Trophoblast cell (in vitro differentiated cells and primary cell): Measurements from ENCODE around the gene LHX6.

Experiments used
- DNase-seq, 2 donors: peaks; one replicate each; pipeline ENCODE4 v3.0.0-alpha.2; 2016
- H2AFZ ChIP-seq: 2 replicates; pipeline ENCODE4 v1.6.1; 2013; ENCODE audit warnings: low read length, moderate library complexity, mild to moderate bottlenecking; ENCODE audit not compliant: insufficient read depth, poor library complexity
- H2AK5ac ChIP-seq: 2 replicates; pipeline ENCODE4 v1.6.1; 2013; ENCODE audit warnings: mild to moderate bottlenecking, low read length
- H2BK120ac ChIP-seq: 2 replicates; pipeline ENCODE4 v1.6.1; 2013; ENCODE audit warnings: low read length, mild to moderate bottlenecking, moderate library complexity; ENCODE audit not compliant: insufficient read depth, poor library complexity
- H2BK12ac ChIP-seq: 2 replicates; pipeline ENCODE4 v1.6.1; 2013; ENCODE audit warnings: mild to moderate bottlenecking, low read length, moderate library complexity
- H2BK5ac ChIP-seq: 2 replicates; pipeline ENCODE4 v1.6.1; 2013; ENCODE audit warnings: low read length, low read depth, moderate library complexity, mild to moderate bottlenecking; ENCODE audit not compliant: poor library complexity
- H3K14ac ChIP-seq: 2 replicates; pipeline ENCODE4 v1.6.1; 2013; ENCODE audit warnings: mild to moderate bottlenecking, low read length
- H3K18ac ChIP-seq: 2 replicates; pipeline ENCODE4 v1.6.1; 2013; ENCODE audit warnings: mild to moderate bottlenecking, low read length
- H3K23ac ChIP-seq: 2 replicates; pipeline ENCODE4 v1.6.1; 2013; ENCODE audit warnings: low read length
- H3K27ac ChIP-seq: 2 replicates; pipeline ENCODE4 v1.5.1; 2013; ENCODE audit warnings: low read depth, mild to moderate bottlenecking, inconsistent platforms, low read length, moderate library complexity
- H3K27me3 ChIP-seq: 2 replicates; pipeline ENCODE4 v1.6.1; 2013; ENCODE audit warnings: inconsistent platforms, mild to moderate bottlenecking, low read length, moderate library complexity; ENCODE audit not compliant: insufficient read depth
- H3K36me3 ChIP-seq, 2 experiments: 1 replicate in 1 of 2; 2 replicates in 1 of 2; pipeline ENCODE4 v1.6.1; 2013; ENCODE audit warnings: low read length in 2 of 2, mild to moderate bottlenecking in 2 of 2, moderate library complexity in 1 of 2; ENCODE audit not compliant: insufficient read depth in 2 of 2, control insufficient read depth in 1 of 2
- H3K4ac ChIP-seq: 2 replicates; pipeline ENCODE4 v1.6.1; 2013; ENCODE audit warnings: low read depth, mild to moderate bottlenecking, low read length, moderate library complexity
- H3K4me1 ChIP-seq, 2 experiments: 1 replicate in 1 of 2; 2 replicates in 1 of 2; pipeline ENCODE4 v1.6.1; 2013; ENCODE audit warnings: low read length in 2 of 2, mild to moderate bottlenecking in 2 of 2, moderate library complexity in 1 of 2; ENCODE audit not compliant: insufficient read depth in 2 of 2, control insufficient read depth in 1 of 2
- H3K4me2 ChIP-seq: 2 replicates; pipeline ENCODE4 v1.6.1; 2013; ENCODE audit warnings: inconsistent platforms, mild to moderate bottlenecking, low read length, moderate library complexity
- H3K4me3 ChIP-seq: 2 replicates; pipeline ENCODE4 v1.5.1; 2013; ENCODE audit warnings: mild to moderate bottlenecking, low read depth, low read length, inconsistent platforms
- H3K79me1 ChIP-seq: one replicate; pipeline ENCODE4 v1.6.1; 2013; ENCODE audit warnings: low read length
- H3K79me2 ChIP-seq: 2 replicates; pipeline ENCODE4 v1.6.1; 2013; ENCODE audit warnings: low read length, mild to moderate bottlenecking; ENCODE audit not compliant: control insufficient read depth, insufficient read depth, poor library complexity
- H3K9ac ChIP-seq: 2 replicates; pipeline ENCODE4 v1.6.1; 2013; ENCODE audit warnings: mild to moderate bottlenecking, low read length
- H3K9me3 ChIP-seq: 2 replicates; pipeline ENCODE4 v1.6.1; 2013; ENCODE audit warnings: low read depth, mild to moderate bottlenecking, control low read depth, inconsistent platforms, low read length; ENCODE audit not compliant: insufficient read depth
- H4K12ac ChIP-seq: 2 replicates; pipeline ENCODE4 v1.6.1; 2013; ENCODE audit warnings: low read depth, mild to moderate bottlenecking, low read length, moderate library complexity
- H4K8ac ChIP-seq: 2 replicates; pipeline ENCODE4 v1.6.1; 2013; ENCODE audit warnings: low read depth, mild to moderate bottlenecking, low read length, moderate library complexity
- H4K91ac ChIP-seq: one replicate; pipeline ENCODE4 v1.6.1; 2013; ENCODE audit warnings: low read depth, mild to moderate bottlenecking, low read length, moderate library complexity
- WGBS: extraction: QIAGEN DNeasy Blood & Tissue Kit; methylation state at CpG from one replicate; pipeline ENCODE4 v1.1.7; 2013; ENCODE audit warnings: missing lambda C conversion rate; ENCODE audit not compliant: insufficient read length, insufficient coverage; ENCODE audit errors: extremely low coverage; 5-methylcytosine and 5-hydroxymethylcytosine counted together

LHX6 gene

DNA sequence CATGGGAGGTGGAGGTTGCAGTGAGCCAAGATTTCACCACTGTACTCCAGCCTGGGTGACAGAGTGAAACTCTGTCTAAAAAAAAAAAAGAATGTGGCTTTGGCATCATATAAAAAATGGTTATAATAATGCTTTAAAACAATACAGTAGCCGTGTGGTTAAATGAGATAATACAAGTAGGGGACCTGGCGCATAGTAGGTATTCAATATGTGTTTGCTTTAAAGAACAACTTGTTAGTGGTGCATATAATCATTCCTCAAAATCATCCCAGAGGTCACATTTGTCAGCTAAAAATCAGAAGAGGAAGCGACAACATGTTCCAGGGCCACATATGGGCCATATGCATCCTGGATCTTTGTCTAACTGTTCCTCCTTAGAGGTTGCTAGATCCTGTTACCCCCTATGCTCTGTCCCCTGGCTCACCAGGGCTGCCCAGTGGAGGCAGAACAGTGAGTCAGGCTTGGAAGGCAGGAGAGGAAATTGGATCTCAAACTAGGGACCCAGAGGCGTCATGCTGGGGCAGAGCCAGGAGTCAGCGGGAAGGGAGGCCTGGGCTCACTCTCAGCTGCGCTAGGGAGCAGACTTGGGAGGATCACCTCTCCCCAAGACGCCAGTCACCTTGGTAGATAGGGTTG, 27.7 kb downstream of the LHX6 start:
- H3K27me3 ChIP-seq = no peaks in the 10 kb centered on the region
- no peaks in the 10 kb centered on the region for H3K79me2 ChIP-seq
- no peaks in the 10 kb centered on the region for H3K36me3 ChIP-seq
- no peak overlapping the region for H4K8ac ChIP-seq
- no peak overlapping the region for H3K4ac ChIP-seq
- no peaks in the 10 kb centered on the region for H3K79me1 ChIP-seq
- H2BK120ac ChIP-seq = no peak overlapping the region
- no peak overlapping the region for H4K12ac ChIP-seq
- no peaks in the 10 kb centered on the region for H3K9me3 ChIP-seq
- no peak overlapping the region for H4K91ac ChIP-seq
- no peak overlapping the region for H2BK5ac ChIP-seq
- no peak overlapping the region for H2BK12ac ChIP-seq
- no peak overlapping the region for H3K18ac ChIP-seq
- WGBS = no CpG with 5 or more reads among the region's 7 CpGs
- no peak overlapping the region for H3K4me2 ChIP-seq
- H3K4me1 ChIP-seq = no peaks in the 10 kb centered on the region
- H2AK5ac ChIP-seq = no peak overlapping the region
- H3K27ac ChIP-seq = no peak overlapping the region
- H3K23ac ChIP-seq = no peak overlapping the region
- H3K4me3 ChIP-seq = peak overlapping the region; percentile 27
- H3K14ac ChIP-seq = no peak overlapping the region
- no peak overlapping the region for H3K9ac ChIP-seq
- no peak for DNase-seq
- H2AFZ ChIP-seq = no peak overlapping the region

DNA sequence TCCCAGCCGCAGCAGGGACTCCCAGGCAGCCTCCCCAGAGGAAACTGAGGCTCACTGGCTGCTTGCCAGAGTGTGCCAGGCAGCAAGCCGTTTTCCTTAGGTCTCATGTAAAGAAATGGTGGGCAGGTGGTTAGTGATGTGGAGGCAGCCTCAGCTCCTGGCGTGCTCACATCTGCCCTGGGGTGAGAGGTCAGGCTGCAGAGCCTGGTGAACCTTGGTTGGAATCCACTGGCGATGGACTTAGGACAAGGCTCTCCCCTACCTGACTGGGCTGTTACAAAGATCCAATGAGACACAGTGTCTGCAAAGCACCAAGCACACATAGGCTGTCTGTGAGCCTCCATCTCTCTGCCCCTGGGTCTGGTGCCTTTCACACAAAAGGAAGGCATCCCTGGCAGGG, 30.9 kb downstream of the LHX6 start:
- Histone ChIP-seq H3K79me2 (no peaks in the 10 kb centered on the region), H4K91ac (no peak overlapping the region), H3K27ac (no peak overlapping the region), H3K4me3 (no peak overlapping the region), H3K9ac (no peak overlapping the region), H3K4me2 (no peak overlapping the region), H3K4me1 (no peaks in the 10 kb centered on the region), H2BK12ac (no peak overlapping the region), H3K79me1 (no peaks in the 10 kb centered on the region), H3K4ac (no peak overlapping the region), H4K12ac (no peak overlapping the region), H3K23ac (no peak overlapping the region), H3K27me3 (no peaks in the 10 kb centered on the region), H3K18ac (no peak overlapping the region), H4K8ac (no peak overlapping the region), H2AFZ (no peak overlapping the region), H3K36me3 (no peaks in the 10 kb centered on the region), H3K14ac (no peak overlapping the region), H2AK5ac (no peak overlapping the region), H3K9me3 (no peaks in the 10 kb centered on the region), H2BK5ac (no peak overlapping the region), H2BK120ac (no peak overlapping the region)
- no peak for DNase-seq
- WGBS = no CpG with 5 or more reads among the region's 4 CpGs

DNA sequence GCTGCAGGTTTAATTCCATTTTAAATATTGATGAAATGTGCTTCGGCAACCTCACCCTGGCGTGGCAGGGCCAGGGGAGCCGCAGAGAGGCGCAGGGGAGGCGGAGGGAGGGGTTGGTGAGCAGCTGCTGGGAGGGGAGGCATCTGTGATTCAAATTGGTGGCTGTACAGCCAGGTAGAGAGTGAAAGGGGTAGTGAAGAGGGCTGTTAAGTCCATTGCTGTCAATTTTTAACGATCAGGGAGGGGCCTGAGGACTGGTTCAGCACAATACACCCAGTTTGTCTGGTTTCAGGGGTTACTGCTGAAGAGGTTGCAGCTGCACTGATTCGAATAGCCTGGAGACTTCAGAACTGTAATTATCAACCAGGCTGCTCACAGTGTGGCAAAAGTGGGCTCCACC, 31.3 kb downstream of the LHX6 start:
- H3K36me3 ChIP-seq = no peaks in the 10 kb centered on the region
- H3K23ac ChIP-seq = no peak overlapping the region
- no peaks in the 10 kb centered on the region for H3K79me2 ChIP-seq
- H2BK12ac ChIP-seq = no peak overlapping the region
- H3K9me3 ChIP-seq = no peaks in the 10 kb centered on the region
- H2AK5ac ChIP-seq = no peak overlapping the region
- no peak for DNase-seq
- H4K12ac ChIP-seq = no peak overlapping the region
- H3K4me1 ChIP-seq = no peaks in the 10 kb centered on the region
- no peak overlapping the region for H3K9ac ChIP-seq
- no peak overlapping the region for H3K14ac ChIP-seq
- no peaks in the 10 kb centered on the region for H3K27me3 ChIP-seq
- no peak overlapping the region for H2AFZ ChIP-seq
- H3K4me2 ChIP-seq = no peak overlapping the region
- no peak overlapping the region for H4K8ac ChIP-seq
- H3K79me1 ChIP-seq = no peaks in the 10 kb centered on the region
- H2BK120ac ChIP-seq = no peak overlapping the region
- H3K4me3 ChIP-seq = no peak overlapping the region
- no peak overlapping the region for H4K91ac ChIP-seq
- H2BK5ac ChIP-seq = no peak overlapping the region
- no CpG with 5 or more reads among the region's 7 CpGs for WGBS
- no peak overlapping the region for H3K27ac ChIP-seq
- H3K4ac ChIP-seq = no peak overlapping the region
- no peak overlapping the region for H3K18ac ChIP-seq

DNA sequence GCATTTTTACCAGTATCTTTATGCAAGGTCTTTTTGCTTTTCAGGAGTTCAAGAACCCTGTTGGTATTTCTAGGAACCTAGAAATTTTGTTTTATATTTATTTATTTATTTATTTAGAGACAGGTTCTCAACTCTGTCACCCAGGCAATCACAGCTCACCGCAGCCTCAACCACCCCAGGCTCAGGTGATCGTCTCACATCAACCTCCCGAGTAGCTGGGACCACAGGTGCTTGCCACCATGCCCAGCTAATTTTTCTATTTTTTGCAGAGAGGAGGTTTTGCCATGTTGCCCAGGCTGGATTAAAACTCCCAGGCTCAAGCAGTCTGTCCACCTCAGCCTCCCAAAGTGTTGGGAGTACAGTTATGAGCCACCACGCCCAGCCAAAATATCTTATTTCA, 32.9 kb downstream of the LHX6 start:
- no peak overlapping the region for H4K12ac ChIP-seq
- H3K14ac ChIP-seq = no peak overlapping the region
- H2AK5ac ChIP-seq = no peak overlapping the region
- no peak for DNase-seq
- H3K4me3 ChIP-seq = no peak overlapping the region
- H3K4me2 ChIP-seq = no peak overlapping the region
- H2BK120ac ChIP-seq = no peak overlapping the region
- no peak overlapping the region for H4K91ac ChIP-seq
- no peaks in the 10 kb centered on the region for H3K36me3 ChIP-seq
- no peak overlapping the region for H3K27ac ChIP-seq
- no peaks in the 10 kb centered on the region for H3K9me3 ChIP-seq
- H3K18ac ChIP-seq = no peak overlapping the region
- H2BK12ac ChIP-seq = no peak overlapping the region
- no peak overlapping the region for H4K8ac ChIP-seq
- WGBS = no CpG with 5 or more reads among the region's 4 CpGs
- no peak overlapping the region for H3K23ac ChIP-seq
- no peaks in the 10 kb centered on the region for H3K27me3 ChIP-seq
- no peaks in the 10 kb centered on the region for H3K4me1 ChIP-seq
- H3K79me1 ChIP-seq = no peaks in the 10 kb centered on the region
- no peak overlapping the region for H3K9ac ChIP-seq
- H3K4ac ChIP-seq = no peak overlapping the region
- no peak overlapping the region for H2AFZ ChIP-seq
- no peaks in the 10 kb centered on the region for H3K79me2 ChIP-seq
- H2BK5ac ChIP-seq = no peak overlapping the region
